Measurements from ENCODE around the gene ADAM12. TPM values are rescaled to one million over a fixed set of nuclear protein-coding genes. Genes with fewer than 3 reads are reported as not detected.
"Not testable (repeated sequence)": the region's sequence is repeated elsewhere in the genome, so short reads cannot be mapped to it uniquely, and the experiment has no call there.

ADAM12 gene
- total RNA-seq, 1 donor from 2014 or later: 18.4 TPM

- no peaks in the 10 kb centered on the region for H3K36me3 Mint-ChIP-seq (ENCODE audit: unreplicated experiment)
- peaks cover 12% of the 10 kb centered on the region for H3K4me1 Mint-ChIP-seq (ENCODE audit: low read depth, unreplicated experiment)
- H3K27me3 Mint-ChIP-seq (ENCODE audit: unreplicated experiment): no peaks in the 10 kb centered on the region
- TF ChIP-seq, protein P1, sequence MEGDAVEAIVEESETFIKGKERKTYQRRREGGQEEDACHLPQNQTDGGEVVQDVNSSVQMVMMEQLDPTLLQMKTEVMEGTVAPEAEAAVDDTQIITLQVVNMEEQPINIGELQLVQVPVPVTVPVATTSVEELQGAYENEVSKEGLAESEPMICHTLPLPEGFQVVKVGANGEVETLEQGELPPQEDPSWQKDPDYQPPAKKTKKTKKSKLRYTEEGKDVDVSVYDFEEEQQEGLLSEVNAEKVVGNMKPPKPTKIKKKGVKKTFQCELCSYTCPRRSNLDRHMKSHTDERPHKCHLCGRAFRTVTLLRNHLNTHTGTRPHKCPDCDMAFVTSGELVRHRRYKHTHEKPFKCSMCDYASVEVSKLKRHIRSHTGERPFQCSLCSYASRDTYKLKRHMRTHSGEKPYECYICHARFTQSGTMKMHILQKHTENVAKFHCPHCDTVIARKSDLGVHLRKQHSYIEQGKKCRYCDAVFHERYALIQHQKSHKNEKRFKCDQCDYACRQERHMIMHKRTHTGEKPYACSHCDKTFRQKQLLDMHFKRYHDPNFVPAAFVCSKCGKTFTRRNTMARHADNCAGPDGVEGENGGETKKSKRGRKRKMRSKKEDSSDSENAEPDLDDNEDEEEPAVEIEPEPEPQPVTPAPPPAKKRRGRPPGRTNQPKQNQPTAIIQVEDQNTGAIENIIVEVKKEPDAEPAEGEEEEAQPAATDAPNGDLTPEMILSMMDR (IDR thresholded peaks at IDR 0.05; ENCODE audit: partially characterized antibody, unreplicated experiment): no peak
- H3K4me3 Mint-ChIP-seq (ENCODE audit: unreplicated experiment): no peak overlapping the region
- H3K27ac Mint-ChIP-seq (ENCODE audit: unreplicated experiment): no peak overlapping the region
- DNase-seq: no peak
- H3K9me3 Mint-ChIP-seq (ENCODE audit: unreplicated experiment): peaks cover 6% of the 10 kb centered on the region
These were observed 405.1 kb downstream of the ADAM12 start for GRCh38 chr10:125983161-125983560.

DNA sequence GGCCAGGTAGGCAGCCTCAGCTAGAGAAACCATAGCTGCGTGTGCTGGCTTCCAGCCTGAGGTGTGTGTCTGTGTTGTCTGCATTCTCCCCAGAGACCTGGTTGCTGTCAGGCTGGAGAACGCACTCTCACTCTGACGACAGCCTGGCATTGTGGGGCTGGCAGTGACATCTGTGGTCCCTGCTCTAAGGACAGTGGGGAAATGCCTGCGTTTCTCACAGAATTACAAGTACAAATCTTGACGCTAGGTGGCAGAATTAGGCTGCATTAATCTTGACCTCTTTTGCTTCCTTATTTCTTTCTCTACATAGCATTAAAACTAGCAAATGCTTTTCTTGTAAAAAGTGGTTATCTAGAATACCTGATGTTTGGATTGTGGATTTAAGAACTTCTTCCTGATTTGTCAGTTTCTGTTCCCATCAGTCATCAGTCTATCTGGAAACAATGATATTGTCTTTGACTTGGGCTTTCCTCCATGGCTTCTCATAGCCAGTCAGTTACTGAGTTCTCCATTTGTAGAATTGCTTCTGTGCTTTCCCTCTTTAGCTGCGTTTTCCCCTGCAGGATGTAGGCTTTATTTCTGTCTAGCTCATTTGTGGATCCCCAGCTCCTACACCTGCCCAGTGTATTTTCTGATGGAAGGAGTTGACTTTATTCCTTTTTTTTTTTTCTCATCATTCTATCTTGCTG lies 405.9 kb downstream of the ADAM12 start:
- H3K27ac Mint-ChIP-seq (ENCODE audit: unreplicated experiment): peak overlapping the region; percentile 67
- no peaks in the 10 kb centered on the region for H3K36me3 Mint-ChIP-seq (ENCODE audit: unreplicated experiment)
- peak; percentile 56 for DNase-seq
- H3K4me1 Mint-ChIP-seq (ENCODE audit: low read depth, unreplicated experiment): peaks cover 12% of the 10 kb centered on the region
- H3K4me3 Mint-ChIP-seq (ENCODE audit: unreplicated experiment): peak overlapping the region; percentile 35
- TF ChIP-seq, protein P1 (IDR thresholded peaks at IDR 0.05; ENCODE audit: partially characterized antibody, unreplicated experiment): peak; percentile 85
- H3K27me3 Mint-ChIP-seq (ENCODE audit: unreplicated experiment): no peaks in the 10 kb centered on the region
- H3K9me3 Mint-ChIP-seq (ENCODE audit: unreplicated experiment): peaks cover 6% of the 10 kb centered on the region

DNA sequence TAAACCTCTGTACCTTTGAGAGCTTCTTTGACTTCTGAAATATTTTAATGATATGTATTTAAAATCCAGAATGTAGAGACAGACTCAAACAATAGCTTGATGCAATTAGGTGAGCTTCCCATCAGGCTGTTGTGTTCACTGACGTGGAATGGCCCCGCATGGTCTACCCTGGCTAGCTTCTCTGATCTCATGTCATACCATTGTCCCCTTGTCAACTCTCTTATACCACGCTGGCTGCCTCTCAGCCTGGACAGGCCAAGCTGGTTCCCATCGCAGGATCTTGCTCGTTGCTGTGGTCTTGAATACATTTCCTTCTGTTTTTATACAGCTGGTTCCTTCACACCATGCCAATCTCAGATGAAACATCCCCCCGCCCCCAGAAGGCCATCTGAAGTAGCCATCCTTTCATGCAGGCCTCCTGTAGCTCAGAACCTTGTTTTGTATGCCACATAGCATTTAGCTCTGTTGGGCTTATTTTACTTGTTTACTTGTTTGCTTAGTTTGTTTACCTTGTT lies 407.7 kb downstream of the ADAM12 start:
- Mint-ChIP-seq H3K4me1 (ENCODE audit: low read depth, unreplicated experiment) (peaks cover 12% of the 10 kb centered on the region), H3K9me3 (ENCODE audit: unreplicated experiment) (peaks cover 6% of the 10 kb centered on the region), H3K27ac (ENCODE audit: unreplicated experiment) (no peak overlapping the region), H3K36me3 (ENCODE audit: unreplicated experiment) (no peaks in the 10 kb centered on the region), H3K27me3 (ENCODE audit: unreplicated experiment) (no peaks in the 10 kb centered on the region), H3K4me3 (ENCODE audit: unreplicated experiment) (no peak overlapping the region)
- TF ChIP-seq, protein P1 (IDR thresholded peaks at IDR 0.05; ENCODE audit: partially characterized antibody, unreplicated experiment): no peak
- no peak for DNase-seq

DNA sequence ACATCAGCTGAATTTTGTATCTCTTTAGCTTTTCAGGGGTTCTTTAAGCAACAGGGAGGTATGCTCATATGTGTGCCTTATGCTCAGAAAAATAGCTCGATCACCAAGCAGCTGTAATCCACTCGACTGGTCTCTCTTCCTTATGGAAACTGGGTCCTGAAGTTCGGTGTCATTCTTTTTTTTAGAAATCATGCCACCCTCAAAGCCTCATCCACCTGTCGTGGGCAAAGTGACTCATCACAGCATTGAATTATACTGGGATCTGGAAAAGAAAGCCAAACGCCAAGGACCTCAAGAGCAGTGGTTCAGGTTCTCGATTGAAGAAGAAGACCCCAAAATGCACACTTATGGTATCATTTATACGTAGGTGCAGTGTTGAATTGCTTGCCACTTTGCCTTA lies 408.3 kb downstream of the ADAM12 start:
- Mint-ChIP-seq H3K36me3 (ENCODE audit: unreplicated experiment) (no peaks in the 10 kb centered on the region), H3K27me3 (ENCODE audit: unreplicated experiment) (no peaks in the 10 kb centered on the region), H3K4me3 (ENCODE audit: unreplicated experiment) (no peak overlapping the region), H3K4me1 (ENCODE audit: low read depth, unreplicated experiment) (peaks cover 12% of the 10 kb centered on the region), H3K27ac (ENCODE audit: unreplicated experiment) (no peak overlapping the region), H3K9me3 (ENCODE audit: unreplicated experiment) (peaks cover 6% of the 10 kb centered on the region)
- no peak for DNase-seq
- TF ChIP-seq, protein P1 (IDR thresholded peaks at IDR 0.05; ENCODE audit: partially characterized antibody, unreplicated experiment): no peak

DNA sequence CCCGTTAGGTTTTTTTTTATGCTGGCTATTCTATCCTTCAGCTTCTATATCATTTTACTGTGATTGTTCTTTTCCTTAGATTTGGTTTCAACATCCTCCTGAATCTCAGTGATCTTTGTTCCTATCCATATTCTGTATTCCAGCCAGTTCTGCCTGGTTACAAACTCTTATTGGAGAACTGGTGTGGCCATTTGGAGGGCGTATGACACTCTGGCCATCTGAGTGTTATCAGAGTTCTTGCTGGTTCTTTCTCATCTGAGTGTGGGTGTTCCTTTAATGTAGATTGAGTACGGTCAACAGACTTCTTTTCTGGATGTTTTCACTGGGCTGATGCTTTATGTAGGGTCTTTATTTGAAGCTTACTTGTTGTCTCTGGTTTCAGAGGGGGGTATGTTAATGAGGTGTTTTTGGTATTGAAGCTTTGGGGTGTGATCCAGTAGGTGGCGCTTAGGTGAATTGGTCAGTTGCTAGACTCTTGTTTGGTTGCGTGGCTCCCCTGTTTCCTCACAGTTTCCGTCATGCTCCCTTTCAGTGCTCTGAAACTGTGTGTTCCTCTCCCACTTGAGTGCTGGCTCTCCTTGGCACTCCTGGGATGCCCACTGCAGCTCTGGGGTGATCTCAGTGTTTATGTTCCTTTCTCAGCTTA lies 411.2 kb downstream of the ADAM12 start:
- no peaks in the 10 kb centered on the region for H3K27me3 Mint-ChIP-seq (ENCODE audit: unreplicated experiment)
- H3K4me1 Mint-ChIP-seq (ENCODE audit: low read depth, unreplicated experiment): peaks cover under 1% of the 10 kb centered on the region
- H3K4me3 Mint-ChIP-seq (ENCODE audit: unreplicated experiment): no peak overlapping the region
- no peak overlapping the region for H3K27ac Mint-ChIP-seq (ENCODE audit: unreplicated experiment)
- TF ChIP-seq, protein P1 (IDR thresholded peaks at IDR 0.05; ENCODE audit: partially characterized antibody, unreplicated experiment): no peak
- H3K36me3 Mint-ChIP-seq (ENCODE audit: unreplicated experiment): peaks cover 8% of the 10 kb centered on the region
- DNase-seq: no peak
- H3K9me3 Mint-ChIP-seq (ENCODE audit: unreplicated experiment): peaks cover 6% of the 10 kb centered on the region

- not testable (repeated sequence) for H3K9me3 Mint-ChIP-seq (ENCODE audit: unreplicated experiment); H3K27ac Mint-ChIP-seq (ENCODE audit: unreplicated experiment); H3K27me3 Mint-ChIP-seq (ENCODE audit: unreplicated experiment); H3K4me3 Mint-ChIP-seq (ENCODE audit: unreplicated experiment); H3K36me3 Mint-ChIP-seq (ENCODE audit: unreplicated experiment); H3K4me1 Mint-ChIP-seq (ENCODE audit: low read depth, unreplicated experiment); DNase-seq
These were observed 418.1 kb downstream of the ADAM12 start for GRCh38 chr10:125970077-125970630.

Data from glutamatergic neuron (in vitro differentiated cells).